K562 (cell line): ENCODE measurements around the gene EXOC5. TPM values are rescaled to one million over a fixed set of nuclear protein-coding genes. Genes with fewer than 3 reads are reported as not detected.

Experiments used
- ARID1B ChIP-seq: fragments of 450-650 bp; IDR thresholded peaks from 2 replicates; pipeline ENCODE4 v1.6.1; 2016; ENCODE audit warnings: antibody characterized with exemption, mild to moderate bottlenecking, inconsistent platforms
- BACH1 ChIP-seq: fragments of 200-800 bp; sonication (Bioruptor generic); IDR thresholded peaks from 2 replicates; pipeline ENCODE4 v1.6.1; 2016; ENCODE audit warnings: missing genetic modification characterization, missing compliant biosample characterization
- CREB3 ChIP-seq: fragments of 450-650 bp; conservative IDR thresholded peaks from 2 replicates; pipeline ENCODE4 v1.6.1; 2016; ENCODE audit warnings: missing genetic modification characterization, low read depth, mild to moderate bottlenecking, missing compliant biosample characterization, moderate library complexity
- DIDO1 ChIP-seq: fragments of 450-650 bp; IDR thresholded peaks from 2 replicates; pipeline ENCODE4 v1.6.1; 2016; ENCODE audit warnings: low read depth, missing biosample characterization, missing genetic modification characterization
- ESRRA ChIP-seq: fragments of 450-650 bp; IDR thresholded peaks from 2 replicates; pipeline ENCODE4 v1.6.1; 2014; ENCODE audit warnings: low read depth, mild to moderate bottlenecking, moderate library complexity, borderline replicate concordance
- FOXM1 ChIP-seq, 2 experiments: fragments of 450-650 bp in 1 of 2; sonication (generic) in 1 of 2; formaldehyde crosslinking in 1 of 2; IDR thresholded peaks; 2 replicates each; pipeline versions ENCODE4 v1.6.1 to v1.9.0; 2017 to 2022; ENCODE audit warnings: low read depth in 2 of 2, mild to moderate bottlenecking in 2 of 2, missing genetic modification reagents in 1 of 2, moderate library complexity in 1 of 2
- GATA2 ChIP-seq: sonication (generic); formaldehyde crosslinking; IDR thresholded peaks from 2 replicates; pipeline ENCODE4 v1.4.0; 2020; ENCODE audit warnings: mild to moderate bottlenecking, missing genetic modification reagents
- KLF13 ChIP-seq: fragments of 450-650 bp; IDR thresholded peaks from 2 replicates; pipeline ENCODE4 v1.6.1; 2016; ENCODE audit warnings: missing genetic modification characterization, low read depth, mild to moderate bottlenecking, missing compliant biosample characterization, moderate library complexity, borderline replicate concordance
- MYC ChIP-seq, 2 experiments: fragments of 250-450 bp in 1 of 2; sonication (Bioruptor Pico) in 1 of 2; IDR thresholded peaks; 2 replicates each; pipeline versions ENCODE4 v1.5.1 to v1.6.1; 2012 to 2021; ENCODE audit warnings: low read depth in 2 of 2, borderline replicate concordance in 1 of 2, improper control_type of control experiment in 1 of 2, low read length in 1 of 2, mild to moderate bottlenecking in 1 of 2, moderate library complexity in 1 of 2
- NCOA4 ChIP-seq: fragments of 450-650 bp; IDR thresholded peaks from 2 replicates; pipeline ENCODE4 v1.6.1; 2018; ENCODE audit warnings: mild to moderate bottlenecking; ENCODE audit not compliant: partially characterized antibody
- PCBP1 ChIP-seq: fragments of 200-400 bp; formaldehyde crosslinking; IDR thresholded peaks from 2 replicates; pipeline ENCODE4 v1.6.1; 2018; ENCODE audit warnings: mild to moderate bottlenecking, low read depth, low read length; ENCODE audit not compliant: poor library complexity, severe bottlenecking
- TAF9B ChIP-seq: fragments of 450-650 bp; IDR thresholded peaks from 2 replicates; pipeline ENCODE4 v1.6.1; 2018; ENCODE audit warnings: mild to moderate bottlenecking; ENCODE audit not compliant: partially characterized antibody
- TEAD4 ChIP-seq, 2 experiments: sonication (generic) in 1 of 2; formaldehyde crosslinking in 1 of 2; IDR thresholded peaks; 2 replicates each; pipeline versions ENCODE4 v1.6.1 to v1.8.0; 2012 to 2022; ENCODE audit warnings: borderline replicate concordance in 1 of 2, inconsistent platforms in 1 of 2, low read length in 1 of 2, mild to moderate bottlenecking in 1 of 2, missing genetic modification reagents in 1 of 2
- VEZF1 ChIP-seq: fragments of 200-800 bp; sonication (Bioruptor generic); IDR thresholded peaks from 2 replicates; pipeline ENCODE4 v1.6.1; 2017; ENCODE audit warnings: missing genetic modification characterization, missing compliant biosample characterization
- ZFX ChIP-seq: sonication (generic); formaldehyde crosslinking; IDR thresholded peaks from 2 replicates; pipeline ENCODE4 v1.8.0; 2022; ENCODE audit warnings: mild to moderate bottlenecking, missing genetic modification reagents, moderate library complexity
- polyA plus RNA-seq, 8 experiments: library from polyadenylated mRNA; depleted of rRNA in 4 of 8; stranded (reverse) in 5 of 8; unstranded in 3 of 8; fragments of >200 nt; fragmentation: Nextera tagmentation in 2 of 8; fragmentation: Illumina TruSeq in 1 of 8; extraction: Ambion mirVana in 2 of 8; extraction: Trizol in 1 of 8; gene quantifications; 2 replicates each; pipeline versions ENCODE4 v1.2.1 to v1.2.3, GENCODE V29; 2011 to 2014; ENCODE audit warnings: inconsistent platforms in 1 of 8, missing spikeins in 1 of 8
- total RNA-seq, 7 experiments: library from RNA; depleted of rRNA in 6 of 7; stranded (reverse); fragments of >200 nt in 6 of 7; fragmentation: Illumina TruSeq in 2 of 7; extraction: Trizol in 2 of 7; gene quantifications; 2 replicates each; pipeline versions ENCODE4 v1.2.1 to v1.2.3, GENCODE V29; 2011 to 2021; ENCODE audit warnings: low replicate concordance in 1 of 7

Gene EXOC5
- total and polyA plus RNA-seq, 9 of the 15 experiments (the other 6 are each of a cell fraction or from before 2014, with no cell fraction given) = 5.7 to 50.3 (median 32.0) TPM

GRCh38 chr14:57268161-57269069 lies at the start of gene EXOC5, which contains the start of gene AP5M1 (continued):
- TF ChIP-seq MYC (IDR thresholded peaks at IDR 0.05; ENCODE audit: low read depth, low read length) (peak; percentile 54; the same call in 1 of the 2 replicates), MYC (CRISPR knock-in tag; IDR thresholded peaks at IDR 0.05; ENCODE audit: borderline replicate concordance, low read depth) (no peak), GATA2 (CRISPR knock-in tag) (no peak), NCOA4 (no peak), TAF9B (peak; percentile 51), ZFX (CRISPR knock-in tag) (peak; percentile 86), BACH1 (no peak), ARID1B (0 out of 2 replicates have a peak, but pooled peaks have one; percentile 15), TEAD4 (IDR thresholded peaks at IDR 0.05; ENCODE audit: low read length) (peak; percentile 19; the same call in 1 of the 2 replicates), TEAD4 (CRISPR knock-in tag; IDR thresholded peaks at IDR 0.05; ENCODE audit: borderline replicate concordance) (no peak), DIDO1 (tag) (no peak), ESRRA (peak; percentile 70; the same call in 1 of the 2 replicates), KLF13 (tag) (0 out of 2 replicates have a peak, but pooled peaks have one; percentile 32), PCBP1 (peak; percentile 47), VEZF1 (CRISPR knock-in tag) (peak; percentile 68; the same call in 1 of the 2 replicates), CREB3 (tag) (no peak), FOXM1 (IDR thresholded peaks at IDR 0.05; ENCODE audit: low read depth) (0 out of 2 replicates have a peak, but pooled peaks have one; percentile 20), FOXM1 (CRISPR knock-in tag; IDR thresholded peaks at IDR 0.05; ENCODE audit: low read depth) (no peak)
